GM12892 (cell line): ENCODE results near the gene ADARB2.

Source experiments
- POLR2A ChIP-seq: IDR thresholded peaks from 2 replicates; pipeline ENCODE4 v1.6.1; 2011; ENCODE audit warnings: low read depth, low read length, control low read depth
- POLR2AphosphoS5 ChIP-seq: IDR thresholded peaks from 2 replicates; pipeline ENCODE4 v1.6.1; 2011; ENCODE audit warnings: low read depth, low read length, control low read depth

GRCh38 chr10:1468811-1469210, 268.5 kb downstream of the ADARB2 start:
- TF ChIP-seq POLR2A (no peak), POLR2AphosphoS5 (no peak)
